Osteoblast (primary cell): ENCODE data around the gene RASA3. TPM values are rescaled to one million over a fixed set of nuclear protein-coding genes. Genes with fewer than 3 reads are reported as not detected.

ENCODE experiments used
- DNase-seq: peaks from one replicate; pipeline ENCODE4 v3.0.0; 2011; ENCODE audit warnings: low spot score, mixed read lengths; ENCODE audit not compliant: insufficient read length; ENCODE audit errors: missing footprints
- H2AFZ ChIP-seq: 2 replicates; pipeline ENCODE4 v1.6.0; 2011; ENCODE audit warnings: mild to moderate bottlenecking, low read length
- H3K27ac ChIP-seq: 2 replicates; pipeline ENCODE4 v1.5.1; 2011; ENCODE audit warnings: mild to moderate bottlenecking, low read depth, low read length, moderate library complexity
- H3K27me3 ChIP-seq: 2 replicates; pipeline ENCODE4 v1.6.0; 2012; ENCODE audit warnings: mild to moderate bottlenecking, control low read depth, inconsistent platforms, low read length, moderate library complexity; ENCODE audit not compliant: insufficient read depth
- H3K36me3 ChIP-seq: 2 replicates; pipeline ENCODE4 v1.5.1; 2011; ENCODE audit warnings: mild to moderate bottlenecking, low read length, control low read depth, moderate library complexity; ENCODE audit not compliant: insufficient read depth
- H3K4me1 ChIP-seq: 2 replicates; pipeline ENCODE4 v1.5.1; 2011; ENCODE audit warnings: mild to moderate bottlenecking, low read length, control low read depth, moderate library complexity; ENCODE audit not compliant: insufficient read depth
- H3K4me2 ChIP-seq: 2 replicates; pipeline ENCODE4 v1.6.0; 2011; ENCODE audit warnings: mild to moderate bottlenecking, low read length; ENCODE audit not compliant: insufficient read depth
- H3K4me3 ChIP-seq: fragments of 200-600 bp; sonication (generic); 3 replicates; pipeline ENCODE4 v1.5.1; 2012; ENCODE audit warnings: mild to moderate bottlenecking, low read length, inconsistent platforms; ENCODE audit not compliant: insufficient read depth
- H3K79me2 ChIP-seq: 2 replicates; pipeline ENCODE4 v1.6.0; 2012; ENCODE audit warnings: mild to moderate bottlenecking, low read length, control low read depth, inconsistent platforms; ENCODE audit not compliant: insufficient read depth
- H3K9me3 ChIP-seq: 2 replicates; pipeline ENCODE4 v1.5.1; 2011; ENCODE audit warnings: low read depth, low read length, control low read depth
- H4K20me1 ChIP-seq: 2 replicates; pipeline ENCODE4 v1.6.0; 2012; ENCODE audit warnings: mild to moderate bottlenecking, low read length, control low read depth; ENCODE audit not compliant: insufficient read depth
- CTCF ChIP-seq: IDR thresholded peaks from 2 replicates; pipeline ENCODE4 v1.5.1; 2011; ENCODE audit warnings: mild to moderate bottlenecking, low read depth, low read length, moderate library complexity; ENCODE audit errors: extremely low read depth
- total RNA-seq: library from RNA; depleted of rRNA; stranded (reverse); fragments of >200 nt; gene quantifications from 2 replicates; pipeline ENCODE4 v1.2.3, GENCODE V29; 2012

The RASA3 gene
- total RNA-seq, 1 donor: 41.3 TPM

- Histone ChIP-seq H3K4me2 (no peak overlapping the region), H3K36me3 (no peaks in the 10 kb centered on the region), H2AFZ (no peak overlapping the region), H3K27ac (no peak overlapping the region), H3K9me3 (no peaks in the 10 kb centered on the region), H3K27me3 (no peaks in the 10 kb centered on the region), H3K4me1 (peaks cover 3% of the 10 kb centered on the region), H4K20me1 (no peaks in the 10 kb centered on the region), H3K79me2 (no peaks in the 10 kb centered on the region), H3K4me3 (no peak overlapping the region)
- no peak for TF ChIP-seq CTCF
- peak; percentile 88 for DNase-seq
Measured at GRCh38 chr13:113935001-113935844, 197.2 kb downstream of the RASA3 start.

DNA sequence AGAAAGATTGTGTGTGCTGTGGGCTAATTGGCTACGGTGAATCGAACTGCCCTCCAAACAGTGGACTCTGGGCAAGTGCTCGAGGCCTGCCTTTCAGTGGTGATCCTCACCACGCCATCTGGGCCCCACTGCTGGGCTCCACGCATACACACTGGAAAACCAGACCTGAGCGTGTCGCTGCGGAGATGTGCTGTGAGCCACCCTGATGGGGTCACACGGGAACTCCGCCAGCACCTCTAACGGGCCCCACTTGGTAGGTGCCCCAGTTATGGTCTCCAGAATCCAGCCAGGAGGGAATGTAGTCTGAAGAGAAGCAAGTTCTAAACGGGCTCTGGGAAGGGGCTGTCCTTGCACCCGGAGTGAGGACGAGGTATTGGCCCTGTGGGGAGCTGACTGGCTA lies 197.8 kb downstream of the RASA3 start:
- no peaks in the 10 kb centered on the region for H3K79me2 ChIP-seq
- peaks cover 3% of the 10 kb centered on the region for H3K4me1 ChIP-seq
- H3K36me3 ChIP-seq: no peaks in the 10 kb centered on the region
- DNase-seq: no peak
- H3K27ac ChIP-seq: no peak overlapping the region
- TF ChIP-seq CTCF: no peak
- no peaks in the 10 kb centered on the region for H3K9me3 ChIP-seq
- H3K4me2 ChIP-seq: no peak overlapping the region
- no peaks in the 10 kb centered on the region for H4K20me1 ChIP-seq
- no peaks in the 10 kb centered on the region for H3K27me3 ChIP-seq
- H3K4me3 ChIP-seq: no peak overlapping the region
- H2AFZ ChIP-seq: no peak overlapping the region

GRCh38 chr13:113933901-113934300 lies 198.5 kb downstream of the RASA3 start:
- Histone ChIP-seq H3K79me2 (no peaks in the 10 kb centered on the region), H3K27me3 (no peaks in the 10 kb centered on the region), H3K4me3 (no peak overlapping the region), H2AFZ (no peak overlapping the region), H4K20me1 (no peaks in the 10 kb centered on the region), H3K27ac (no peak overlapping the region), H3K36me3 (no peaks in the 10 kb centered on the region), H3K4me1 (peaks cover 10% of the 10 kb centered on the region), H3K9me3 (no peaks in the 10 kb centered on the region), H3K4me2 (no peak overlapping the region)
- TF ChIP-seq CTCF: no peak
- DNase-seq: peak; percentile 34

- no peaks in the 10 kb centered on the region for H3K9me3 ChIP-seq
- no peaks in the 10 kb centered on the region for H3K27me3 ChIP-seq
- H4K20me1 ChIP-seq: no peaks in the 10 kb centered on the region
- H3K4me3 ChIP-seq: no peak overlapping the region
- no peaks in the 10 kb centered on the region for H3K79me2 ChIP-seq
- H3K4me2 ChIP-seq: no peak overlapping the region
- H2AFZ ChIP-seq: no peak overlapping the region
- TF ChIP-seq CTCF: no peak
- DNase-seq: peak; percentile 36
- no peak overlapping the region for H3K27ac ChIP-seq
- H3K36me3 ChIP-seq: no peaks in the 10 kb centered on the region
- peaks cover 25% of the 10 kb centered on the region for H3K4me1 ChIP-seq
Measured at GRCh38 chr13:113931841-113932459, 200.5 kb downstream of the RASA3 start.
